MG63 (cell line): ENCODE data around the gene FGD6. TPM values are rescaled to one million over a fixed set of nuclear protein-coding genes. Genes with fewer than 3 reads are reported as not detected.
"Not testable (repeated sequence)": the region's sequence is repeated elsewhere in the genome, so short reads cannot be mapped to it uniquely, and the experiment has no call there.

Source experiments
- DNase-seq: peaks from one replicate; pipeline ENCODE4 v3.0.0-alpha.2; 2020
- H3K27me3 ChIP-seq: fragments of 250-450 bp; sonication (Bioruptor Pico); 2 replicates; pipeline ENCODE4 v1.5.1; 2020; ENCODE audit warnings: mild to moderate bottlenecking, moderate library complexity
- H3K36me3 ChIP-seq: fragments of 250-450 bp; sonication (Bioruptor Pico); 2 replicates; pipeline ENCODE4 v1.5.1; 2020; ENCODE audit warnings: mild to moderate bottlenecking, moderate library complexity
- H3K4me3 ChIP-seq: fragments of 250-450 bp; sonication (Bioruptor Pico); 2 replicates; pipeline ENCODE4 v1.5.1; 2020; ENCODE audit warnings: mild to moderate bottlenecking, moderate library complexity
- H3K9me3 ChIP-seq: fragments of 250-450 bp; sonication (Bioruptor Pico); 2 replicates; pipeline ENCODE4 v1.5.1; 2020; ENCODE audit warnings: mild to moderate bottlenecking, moderate library complexity
- total RNA-seq: library from RNA; depleted of rRNA; stranded (reverse); fragments of >200 nt; shearing (Covaris generic); gene quantifications from 2 replicates; pipeline ENCODE4 v1.2.3, GENCODE V29; 2014; ENCODE audit warnings: low replicate concordance

Gene FGD6
- total RNA-seq, 1 experiment from 2014 or later, result 0.40 TPM

DNA sequence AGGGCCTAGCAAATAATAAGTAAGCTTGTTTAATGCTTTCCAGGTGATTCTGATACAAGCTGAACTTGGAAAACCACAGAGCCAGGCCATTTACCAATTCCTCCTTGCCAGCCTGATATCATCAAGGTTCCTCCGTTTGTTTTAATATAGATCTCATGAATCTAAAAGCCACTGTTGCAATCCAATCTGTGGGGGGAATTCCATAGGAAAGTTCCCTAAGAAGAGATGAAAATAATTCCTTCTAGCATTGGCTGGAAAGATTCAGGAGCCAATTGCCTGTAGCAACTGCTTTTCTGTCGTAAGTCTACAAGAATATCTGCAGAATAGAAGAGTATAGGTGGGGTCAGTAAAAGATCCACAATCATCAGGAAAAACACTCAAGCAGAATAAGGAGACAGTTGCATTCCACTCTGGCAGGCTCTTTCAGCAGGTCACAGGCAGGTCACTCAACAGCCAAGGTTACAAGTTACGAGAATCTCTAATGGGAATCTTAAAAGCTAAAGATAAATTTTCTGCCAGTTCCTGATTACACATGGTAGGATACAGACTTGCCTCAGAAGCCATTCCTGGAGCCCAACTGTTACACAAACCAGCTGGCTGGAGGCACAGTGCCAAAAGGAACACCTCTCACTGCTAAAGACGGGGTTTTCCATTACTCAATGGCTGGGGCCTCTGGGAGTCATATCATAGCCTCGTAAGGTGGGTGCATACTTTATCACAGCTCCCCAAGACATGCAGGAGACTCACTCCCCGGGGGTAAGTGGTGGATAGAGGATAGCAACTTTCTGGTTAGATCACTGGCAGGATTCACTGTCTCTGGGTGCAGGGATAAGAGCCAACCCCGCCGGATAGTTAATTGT, 43.6 kb downstream of the FGD6 start:
- no peaks in the 10 kb centered on the region for H3K9me3 ChIP-seq

DNA sequence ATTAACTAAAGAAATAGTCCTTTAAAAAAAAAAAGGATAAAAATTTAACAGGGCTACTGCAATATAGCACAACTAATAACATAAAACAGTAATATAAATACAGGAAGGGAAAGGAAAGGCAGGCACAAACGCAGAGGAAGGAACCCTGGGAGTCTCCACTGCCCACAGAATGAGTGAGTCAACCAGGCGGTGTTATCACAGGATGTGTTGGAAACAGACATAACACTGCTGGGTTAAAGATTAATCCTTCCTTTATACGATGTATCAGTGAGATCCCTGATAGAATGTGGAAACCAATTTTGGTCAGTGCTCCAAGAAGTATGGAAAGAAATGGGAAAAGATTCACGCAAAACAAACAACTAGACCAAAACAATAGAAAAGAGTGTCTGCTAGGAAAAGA, 47.9 kb downstream of the FGD6 start:
- H3K9me3 ChIP-seq, result no peaks in the 10 kb centered on the region
- H3K4me3 ChIP-seq, result no peak overlapping the region
- peak; percentile 45 for DNase-seq
- no peaks in the 10 kb centered on the region for H3K36me3 ChIP-seq
- H3K27me3 ChIP-seq, result no peaks in the 10 kb centered on the region

More for the DNA sequence above, 43.6 kb downstream of the FGD6 start:
- Histone ChIP-seq H3K27me3 (no peaks in the 10 kb centered on the region), H3K4me3 (no peak overlapping the region), H3K36me3 (no peaks in the 10 kb centered on the region)
- DNase-seq, result no peak

DNA sequence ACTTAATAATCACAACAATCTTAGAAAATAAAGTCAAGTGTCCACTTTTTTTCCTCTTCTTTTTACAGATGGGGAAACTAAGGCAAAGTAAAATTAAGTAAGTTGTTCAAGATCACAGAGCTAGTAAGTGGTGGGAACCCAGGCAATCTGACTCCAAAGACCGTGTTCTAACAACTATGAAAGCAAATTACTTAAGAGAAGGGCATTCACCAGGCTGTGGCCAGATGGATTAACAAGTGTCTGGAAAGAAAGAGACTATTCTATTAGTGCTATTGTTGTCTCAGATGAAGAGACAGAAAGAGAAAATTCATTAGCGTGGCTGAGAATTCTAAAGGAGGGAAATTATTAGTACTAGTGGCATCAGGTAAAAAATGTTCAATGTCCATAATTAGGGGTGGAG, 48.5 kb downstream of the FGD6 start:
- Histone ChIP-seq H3K27me3 (no peaks in the 10 kb centered on the region), H3K36me3 (no peaks in the 10 kb centered on the region), H3K4me3 (no peak overlapping the region), H3K9me3 (no peaks in the 10 kb centered on the region)
- no peak for DNase-seq

GRCh38 chr12:95164656-95165055, 52.6 kb downstream of the FGD6 start:
- DNase-seq, result no peak
- Histone ChIP-seq H3K9me3 (no peaks in the 10 kb centered on the region), H3K4me3 (no peak overlapping the region), H3K36me3 (no peaks in the 10 kb centered on the region), H3K27me3 (no peaks in the 10 kb centered on the region)

DNA sequence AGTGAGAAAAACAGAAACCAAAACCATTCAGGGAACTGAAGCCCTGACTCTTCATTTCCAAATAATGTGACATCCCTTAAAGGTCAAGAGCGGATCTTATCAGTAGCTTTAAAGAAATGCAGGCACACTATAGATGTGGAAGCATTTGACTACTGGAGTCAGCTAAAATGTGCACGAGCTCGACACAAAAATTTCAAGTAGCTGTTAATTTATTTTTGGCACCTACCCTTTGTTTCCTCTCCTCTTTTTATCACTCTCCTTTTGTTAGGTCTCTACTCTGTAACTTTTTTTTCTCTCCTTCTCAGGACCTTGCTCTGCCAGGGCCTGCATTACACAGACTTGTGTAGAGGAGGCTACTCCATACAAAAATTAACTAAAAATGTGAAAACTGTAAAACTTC, 58.3 kb downstream of the FGD6 start:
- Histone ChIP-seq H3K4me3 (no peak overlapping the region), H3K9me3 (no peaks in the 10 kb centered on the region), H3K36me3 (no peaks in the 10 kb centered on the region), H3K27me3 (no peaks in the 10 kb centered on the region)
- no peak for DNase-seq

DNA sequence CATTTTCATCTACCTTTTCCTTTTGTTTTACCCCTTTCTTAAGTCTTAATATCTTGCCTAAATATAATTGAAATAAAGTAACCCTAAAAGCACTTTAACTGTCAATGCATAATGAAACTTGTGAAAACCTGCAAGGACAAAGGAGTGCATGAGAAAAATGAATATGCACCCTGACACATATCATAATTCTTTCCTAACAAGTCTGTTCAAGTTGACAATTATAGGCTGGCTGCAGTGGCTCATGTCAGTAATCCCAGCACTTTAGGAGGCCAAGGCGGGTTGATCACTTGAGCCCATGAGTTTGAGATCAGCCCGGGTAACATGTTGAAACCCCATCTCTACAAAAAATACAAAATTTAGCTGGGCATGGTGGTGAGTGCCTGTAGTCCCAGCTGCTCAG, 65.4 kb downstream of the FGD6 start:
- Histone ChIP-seq H3K4me3 (no peak overlapping the region), H3K9me3 (no peaks in the 10 kb centered on the region), H3K27me3 (no peaks in the 10 kb centered on the region), H3K36me3 (no peaks in the 10 kb centered on the region)
- DNase-seq, result no peak

DNA sequence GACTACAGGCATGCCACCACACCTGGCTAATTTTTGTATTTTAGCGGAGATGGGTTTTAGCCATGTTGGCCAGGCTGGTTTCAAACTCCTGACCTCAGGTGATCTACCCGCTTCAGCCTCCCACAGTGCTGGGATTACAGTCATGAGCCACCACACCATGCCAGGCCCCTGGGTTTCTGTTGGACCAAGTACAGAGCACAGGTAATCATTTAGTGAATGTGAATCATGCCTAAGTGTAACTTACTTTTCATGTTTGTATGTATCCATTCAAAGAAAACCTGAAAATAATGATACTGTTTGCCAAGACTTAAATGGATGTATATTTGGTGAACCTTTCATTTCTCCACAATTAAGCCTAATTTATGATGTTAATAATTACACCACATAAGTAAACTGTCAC, 65.9 kb downstream of the FGD6 start:
- Histone ChIP-seq H3K4me3 (no peak overlapping the region), H3K36me3 (no peaks in the 10 kb centered on the region), H3K27me3 (no peaks in the 10 kb centered on the region), H3K9me3 (no peaks in the 10 kb centered on the region)
- no peak for DNase-seq

GRCh38 chr12:95150501-95150900, 66.8 kb downstream of the FGD6 start:
- Histone ChIP-seq H3K4me3 (no peak overlapping the region), H3K27me3 (no peaks in the 10 kb centered on the region), H3K9me3 (no peaks in the 10 kb centered on the region), H3K36me3 (no peaks in the 10 kb centered on the region)
- no peak for DNase-seq

DNA sequence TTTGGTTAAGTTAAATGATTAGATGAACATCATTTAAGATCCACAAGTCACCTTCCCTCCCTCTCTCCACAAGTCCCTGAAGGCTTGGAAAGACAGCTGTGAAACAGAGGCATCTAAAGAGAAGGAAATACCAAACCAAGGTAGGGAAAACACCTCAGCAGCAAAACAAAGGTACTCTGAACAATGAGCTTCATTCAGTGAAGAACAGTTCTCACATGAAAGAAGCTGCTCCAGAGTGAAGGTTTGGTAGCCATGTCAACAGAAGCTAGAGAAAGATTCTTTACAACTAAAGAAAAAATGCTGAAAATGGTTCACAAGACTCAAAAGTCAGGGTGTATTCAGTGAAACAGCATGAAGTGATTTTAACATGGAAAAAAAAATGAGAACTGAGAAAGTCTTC, 69.4 kb downstream of the FGD6 start:
- Histone ChIP-seq H3K36me3 (no peaks in the 10 kb centered on the region), H3K27me3 (no peaks in the 10 kb centered on the region), H3K4me3 (no peak overlapping the region), H3K9me3 (no peaks in the 10 kb centered on the region)
- no peak for DNase-seq

DNA sequence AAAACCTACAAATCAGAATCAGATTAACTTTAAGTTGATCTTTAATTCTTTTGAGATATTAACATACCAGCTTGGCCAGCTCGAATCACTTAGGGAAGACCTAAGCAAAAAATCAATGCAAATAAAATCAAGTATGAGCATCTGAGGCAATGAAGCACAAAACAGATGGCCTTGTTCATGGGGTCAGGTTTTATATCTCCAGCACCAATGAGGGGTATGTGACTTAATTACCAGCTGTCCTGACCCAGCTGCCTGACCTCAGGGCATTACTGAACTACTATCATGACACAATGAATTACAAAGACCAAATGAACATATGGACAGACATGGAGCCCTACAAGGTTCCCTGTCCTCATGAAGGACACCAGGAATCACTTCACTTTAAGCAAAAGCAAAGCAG, 70.5 kb downstream of the FGD6 start:
- H3K27me3 ChIP-seq, result no peaks in the 10 kb centered on the region
- no peak for DNase-seq
- no peak overlapping the region for H3K4me3 ChIP-seq
- H3K36me3 ChIP-seq, result no peaks in the 10 kb centered on the region
- no peaks in the 10 kb centered on the region for H3K9me3 ChIP-seq

- Histone ChIP-seq H3K36me3 (no peaks in the 10 kb centered on the region), H3K4me3 (no peak overlapping the region), H3K9me3 (no peaks in the 10 kb centered on the region), H3K27me3 (no peaks in the 10 kb centered on the region)
- no peak for DNase-seq
Measured at GRCh38 chr12:95143621-95144205, 73.6 kb downstream of the FGD6 start.

DNA sequence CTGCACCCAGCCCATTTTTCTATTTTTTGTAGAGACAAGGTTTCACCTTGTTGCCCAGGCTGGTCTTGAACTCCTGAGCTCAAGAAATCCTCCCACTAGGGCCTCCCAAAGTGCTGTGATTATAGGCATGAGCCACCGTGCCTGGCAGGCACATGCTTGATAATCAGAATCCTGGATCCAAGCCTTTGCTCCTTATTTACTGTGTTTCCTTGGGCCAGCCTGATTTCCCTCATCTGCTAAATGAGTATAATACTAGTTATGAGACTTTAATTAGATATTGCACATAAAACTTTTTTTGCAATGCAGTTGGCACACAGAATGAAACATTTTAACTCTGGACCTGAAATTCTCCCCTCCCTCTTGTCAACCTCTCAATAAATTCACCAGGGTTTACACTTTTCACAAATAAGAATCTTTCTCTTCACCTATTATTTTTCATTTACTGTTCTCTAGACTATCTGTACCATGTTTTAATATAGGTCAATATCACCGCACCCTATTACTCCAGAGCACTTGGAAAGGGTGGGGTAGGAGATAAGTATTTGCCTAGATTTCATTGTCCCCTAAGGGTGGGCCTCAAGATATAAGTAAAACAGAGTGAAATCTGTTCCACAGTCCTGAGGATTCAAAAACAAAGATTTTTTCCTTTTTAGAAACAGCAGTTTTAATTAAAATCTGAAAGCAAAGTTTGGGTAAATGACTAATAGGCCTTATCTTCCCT, 74.7 kb downstream of the FGD6 start:
- Histone ChIP-seq H3K36me3 (no peaks in the 10 kb centered on the region), H3K4me3 (no peak overlapping the region), H3K9me3 (no peaks in the 10 kb centered on the region), H3K27me3 (no peaks in the 10 kb centered on the region)
- no peak for DNase-seq

DNA sequence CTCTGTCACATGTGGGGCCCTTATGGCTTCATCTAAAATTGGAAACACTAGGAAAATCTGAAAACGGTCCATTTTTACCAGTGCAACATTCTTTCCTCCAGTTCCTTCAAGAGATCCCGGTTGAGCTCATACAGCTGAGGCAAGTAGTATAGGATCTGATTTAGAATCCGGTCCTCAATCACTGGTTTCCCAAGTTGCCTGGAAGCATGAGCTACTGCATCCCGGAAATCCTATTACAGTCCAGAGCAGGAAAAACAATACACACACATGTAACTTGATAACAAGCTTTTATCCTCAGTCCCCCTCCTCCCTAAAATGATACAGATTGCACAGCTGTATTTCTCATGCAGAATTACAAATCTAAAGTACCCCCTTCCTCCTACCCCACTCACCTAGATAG, 76.0 kb downstream of the FGD6 start:
- no peaks in the 10 kb centered on the region for H3K36me3 ChIP-seq
- no peaks in the 10 kb centered on the region for H3K9me3 ChIP-seq
- H3K27me3 ChIP-seq, result no peaks in the 10 kb centered on the region
- H3K4me3 ChIP-seq, result no peak overlapping the region
- DNase-seq, result no peak

DNA sequence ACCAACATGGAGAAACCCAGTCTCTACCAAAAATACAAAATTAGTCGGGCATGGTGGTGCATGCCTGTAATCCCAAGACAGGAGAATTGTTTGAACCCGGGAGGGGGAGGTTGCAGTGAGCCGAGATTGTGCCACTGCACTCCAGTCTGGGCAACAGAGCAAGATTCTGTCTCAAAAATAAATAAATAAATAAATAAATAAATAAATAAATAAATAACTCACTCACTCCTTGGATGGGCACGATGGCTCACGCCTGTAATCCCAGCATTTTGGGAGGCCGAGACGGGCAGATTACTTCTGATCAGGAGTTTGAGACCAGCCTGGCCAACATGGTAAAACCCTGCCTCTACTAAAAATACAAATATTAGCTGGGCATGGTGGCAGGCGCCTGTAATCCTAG, 79.2 kb downstream of the FGD6 start:
- not testable (repeated sequence) for H3K9me3 ChIP-seq, H3K4me3 ChIP-seq, H3K36me3 ChIP-seq, H3K27me3 ChIP-seq, DNase-seq

- no peak for DNase-seq
- H3K27me3 ChIP-seq, result no peaks in the 10 kb centered on the region
Measured at GRCh38 chr12:95136598-95136997, 80.7 kb downstream of the FGD6 start.

GRCh38 chr12:95134085-95134484, 83.2 kb downstream of the FGD6 start:
- no peak overlapping the region for H3K4me3 ChIP-seq
- H3K36me3 ChIP-seq, result no peaks in the 10 kb centered on the region
- no peaks in the 10 kb centered on the region for H3K27me3 ChIP-seq
- H3K9me3 ChIP-seq, result no peaks in the 10 kb centered on the region
- DNase-seq, result no peak

More at GRCh38 chr12:95136598-95136997, 80.7 kb downstream of the FGD6 start:
- H3K4me3 ChIP-seq, result no peak overlapping the region
- H3K36me3 ChIP-seq, result no peaks in the 10 kb centered on the region
- H3K9me3 ChIP-seq, result no peaks in the 10 kb centered on the region

DNA sequence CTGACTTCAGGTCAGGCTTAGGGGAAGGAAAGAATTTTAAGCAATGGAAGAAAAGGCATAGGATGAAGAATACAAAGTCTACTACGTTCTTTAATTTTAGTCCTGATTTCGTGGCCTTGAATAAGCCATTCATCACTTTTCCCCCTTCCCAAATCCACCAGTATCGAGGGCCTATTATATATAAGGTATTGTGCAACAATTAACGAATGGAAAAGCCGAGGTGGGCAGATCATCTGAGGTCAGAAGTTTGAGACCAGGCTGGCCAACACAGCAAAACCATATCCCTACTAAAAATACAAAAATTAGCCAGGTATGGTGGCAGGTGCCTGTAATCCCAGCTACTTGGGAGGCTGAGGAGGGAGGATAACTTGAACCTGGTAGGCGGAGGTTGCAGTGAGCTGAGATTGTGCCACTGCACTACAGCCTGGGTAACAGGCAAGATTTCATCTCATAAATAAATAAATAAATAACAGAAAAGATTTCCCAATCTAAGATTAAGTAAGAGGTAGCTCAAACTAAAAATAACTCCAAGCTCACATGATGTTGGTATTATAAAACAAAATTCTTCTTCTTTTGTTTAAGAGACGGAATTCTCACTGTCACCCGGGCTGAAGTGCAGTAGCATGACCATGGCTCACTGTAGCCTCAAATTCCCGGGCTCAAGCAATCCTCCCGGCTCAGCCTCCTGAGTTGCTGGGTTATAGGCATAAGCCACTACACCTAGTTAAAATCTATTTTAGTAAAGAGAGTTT, 85.5 kb downstream of the FGD6 start:
- DNase-seq, result no peak
- H3K27me3 ChIP-seq, result no peaks in the 10 kb centered on the region
- H3K4me3 ChIP-seq, result no peak overlapping the region
- no peaks in the 10 kb centered on the region for H3K9me3 ChIP-seq
- no peaks in the 10 kb centered on the region for H3K36me3 ChIP-seq
